Activated CD4-positive, alpha-beta T cell treated with anti-CD3 and anti-CD28 coated beads for 48 hours (primary cell): ENCODE results near the gene PAK2.
"Not testable (repeated sequence)": the region's sequence is repeated elsewhere in the genome, so short reads cannot be mapped to it uniquely, and the experiment has no call there.

Experiments
- DNase-seq: peaks from one replicate; pipeline ENCODE4 v3.0.0-alpha.2; 2020

PAK2 gene

DNA sequence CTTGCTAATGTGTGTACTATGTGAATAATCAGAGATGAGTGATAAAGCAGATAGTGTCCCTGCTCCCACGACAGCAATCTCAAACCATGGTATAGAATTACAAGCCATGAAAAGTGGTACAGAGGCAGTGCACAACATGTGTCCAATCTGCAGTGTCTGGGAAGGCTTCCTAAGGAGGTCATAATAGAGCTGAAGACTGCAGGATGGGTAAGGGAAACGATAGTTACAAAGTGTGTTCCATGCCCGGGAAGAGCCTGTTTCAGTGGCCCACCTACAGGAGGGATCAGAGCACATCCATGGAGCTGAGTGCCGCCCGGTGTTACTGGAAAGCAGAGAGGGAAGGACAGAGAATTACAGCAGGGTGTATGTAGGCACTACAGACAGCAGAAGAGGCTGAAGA lies 48.9 kb downstream of the PAK2 start:
- DNase-seq, result no peak

DNA sequence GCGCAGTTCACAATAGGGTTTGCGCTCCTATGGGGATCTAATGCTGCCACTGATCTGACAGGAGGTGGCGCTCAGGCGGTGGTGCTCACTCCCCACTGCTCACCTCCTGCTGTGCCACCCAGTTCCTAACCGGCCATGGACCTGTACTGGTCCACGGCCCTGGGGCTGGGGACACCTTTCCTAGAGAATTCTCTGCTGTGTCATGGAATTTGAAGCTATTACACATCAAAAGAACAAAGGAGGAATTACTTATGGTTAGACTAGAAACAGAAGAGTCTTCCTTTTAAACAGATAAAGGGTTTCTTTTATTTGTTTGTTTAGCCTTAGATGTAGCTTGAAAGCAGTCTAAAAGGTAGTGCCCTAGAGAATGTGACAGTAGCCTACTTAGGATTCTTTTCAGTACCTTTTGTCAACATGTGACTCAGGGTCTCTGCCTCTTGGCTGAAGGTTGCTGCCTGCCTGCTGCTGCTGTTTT lies 50.3 kb downstream of the PAK2 start:
- no peak for DNase-seq

DNA sequence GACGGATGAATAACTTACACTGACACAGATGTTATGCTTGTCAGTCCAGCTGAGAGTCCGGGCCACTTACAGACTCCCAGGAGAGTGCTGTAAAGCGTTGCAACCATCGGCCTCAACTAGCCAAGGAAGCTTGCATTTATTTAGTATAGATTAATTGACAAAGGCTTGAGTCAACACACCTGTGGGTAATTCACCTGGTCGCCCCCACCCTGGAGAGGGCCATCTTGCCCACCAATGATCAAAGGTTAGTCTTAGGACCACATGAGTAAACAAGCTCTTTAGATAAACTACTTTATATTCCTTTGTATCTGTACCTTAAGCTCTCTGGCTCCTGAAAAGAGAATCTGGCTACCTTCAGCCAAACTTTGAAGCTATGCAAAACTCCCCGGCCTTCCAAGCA lies 51.0 kb downstream of the PAK2 start:
- DNase-seq, result no peak

DNA sequence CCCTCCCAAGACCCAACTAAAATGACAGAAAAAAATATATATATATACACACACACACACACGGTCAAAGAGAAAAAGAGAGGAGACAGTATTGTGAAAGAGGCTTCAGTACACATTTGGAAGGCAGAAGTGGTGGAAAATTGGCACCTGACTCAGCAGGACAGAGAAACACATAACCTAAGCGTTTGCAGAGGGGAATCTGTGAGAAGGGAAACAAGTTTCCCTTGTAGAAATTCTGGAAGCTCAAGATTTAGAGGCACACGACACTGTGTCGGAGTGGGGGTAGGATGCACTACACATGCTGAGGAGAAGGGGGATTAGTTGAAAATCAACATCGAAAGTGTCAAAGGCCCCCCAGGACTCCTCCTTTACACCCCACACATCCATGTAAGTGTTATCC lies 53.1 kb downstream of the PAK2 start:
- DNase-seq, result no peak

DNA sequence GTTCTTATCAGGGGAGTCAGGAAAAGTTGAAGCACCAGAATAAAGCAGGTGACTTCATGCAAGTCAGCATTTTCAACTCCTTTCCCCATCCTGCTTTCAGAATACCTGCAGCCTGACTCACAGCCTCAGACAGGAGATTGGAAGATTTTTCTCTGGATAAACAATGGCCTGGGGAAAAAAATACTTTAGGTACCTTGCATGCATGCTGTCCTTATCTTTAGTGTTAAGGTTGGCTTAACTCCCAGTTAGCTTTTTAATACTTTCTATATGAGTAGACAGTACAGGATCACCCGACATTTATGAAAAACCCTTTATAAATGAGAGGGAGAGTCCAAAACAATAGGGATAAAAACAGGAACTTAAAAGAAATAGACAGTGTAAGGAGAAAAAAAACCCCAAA lies 53.6 kb downstream of the PAK2 start:
- no peak for DNase-seq

DNA sequence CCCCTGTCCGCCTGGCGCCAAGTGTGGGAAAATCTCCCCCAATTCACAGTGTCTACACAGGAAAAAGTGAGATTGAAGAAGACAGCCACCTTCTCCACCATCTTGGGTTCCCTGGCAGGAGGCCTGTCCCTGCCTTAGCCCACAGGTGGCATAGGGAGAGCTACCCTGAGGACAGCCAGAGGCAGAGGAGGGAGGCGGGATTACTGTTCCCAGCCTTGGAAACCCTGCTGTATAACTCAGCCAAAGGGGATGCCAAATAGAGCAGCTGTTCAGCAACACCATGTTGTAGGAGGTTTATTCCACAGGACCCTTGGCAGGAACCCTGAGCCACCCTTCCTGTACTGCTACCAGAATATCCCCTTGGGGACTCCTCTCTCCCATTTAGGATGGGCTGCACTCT lies 54.8 kb downstream of the PAK2 start:
- DNase-seq, result no peak

DNA sequence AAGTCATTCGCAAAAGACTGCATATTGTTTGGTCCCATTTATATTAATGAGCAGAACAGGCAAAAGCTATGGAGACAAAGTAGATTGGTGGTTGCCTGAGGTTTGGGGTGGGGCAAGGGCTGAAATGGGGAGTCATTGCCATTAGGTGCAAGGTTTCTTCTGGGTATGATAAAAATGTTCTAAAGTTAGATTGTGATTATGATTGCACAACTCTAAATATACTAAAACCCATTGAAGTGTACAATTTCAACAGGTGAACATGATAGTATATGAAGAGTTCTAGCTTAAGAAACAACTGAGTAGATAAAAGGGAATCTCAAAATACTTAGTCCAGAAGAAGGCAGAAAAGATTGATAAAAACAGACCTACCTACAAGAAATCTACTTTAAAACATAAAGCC lies 56.7 kb downstream of the PAK2 start:
- DNase-seq, result no peak

DNA sequence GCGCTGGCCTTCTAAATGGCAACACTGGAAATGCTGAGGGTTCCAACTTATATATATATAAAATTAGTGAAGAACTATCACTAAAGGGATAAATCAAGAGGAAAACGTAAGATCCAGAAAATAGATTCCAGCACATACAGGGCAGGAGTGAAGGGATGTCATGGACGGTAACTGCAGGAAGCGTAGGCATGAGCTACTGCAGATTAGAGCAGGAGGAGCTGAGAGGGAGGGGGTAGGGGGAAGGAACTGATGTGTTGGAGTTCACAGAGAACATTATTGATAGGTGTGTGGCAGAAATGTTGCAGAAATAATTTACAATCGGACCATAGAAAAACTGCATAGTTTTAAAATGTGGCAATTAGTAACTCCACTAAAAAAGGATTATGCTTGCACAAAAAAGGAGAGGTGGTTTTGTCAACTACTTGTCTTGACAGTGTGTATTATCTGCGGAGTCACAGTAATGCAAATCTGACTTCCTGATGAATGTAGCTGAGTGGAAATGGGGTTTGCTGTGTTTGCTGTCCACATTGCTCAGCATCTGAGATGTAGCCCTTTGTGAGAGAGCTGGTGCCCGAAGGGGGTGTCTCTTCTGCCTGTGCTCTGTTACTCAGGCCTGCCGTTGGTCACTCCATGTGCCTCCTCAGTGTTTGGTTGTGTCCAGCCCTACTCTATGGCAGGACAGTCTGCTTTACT lies 61.2 kb downstream of the PAK2 start:
- no peak for DNase-seq

DNA sequence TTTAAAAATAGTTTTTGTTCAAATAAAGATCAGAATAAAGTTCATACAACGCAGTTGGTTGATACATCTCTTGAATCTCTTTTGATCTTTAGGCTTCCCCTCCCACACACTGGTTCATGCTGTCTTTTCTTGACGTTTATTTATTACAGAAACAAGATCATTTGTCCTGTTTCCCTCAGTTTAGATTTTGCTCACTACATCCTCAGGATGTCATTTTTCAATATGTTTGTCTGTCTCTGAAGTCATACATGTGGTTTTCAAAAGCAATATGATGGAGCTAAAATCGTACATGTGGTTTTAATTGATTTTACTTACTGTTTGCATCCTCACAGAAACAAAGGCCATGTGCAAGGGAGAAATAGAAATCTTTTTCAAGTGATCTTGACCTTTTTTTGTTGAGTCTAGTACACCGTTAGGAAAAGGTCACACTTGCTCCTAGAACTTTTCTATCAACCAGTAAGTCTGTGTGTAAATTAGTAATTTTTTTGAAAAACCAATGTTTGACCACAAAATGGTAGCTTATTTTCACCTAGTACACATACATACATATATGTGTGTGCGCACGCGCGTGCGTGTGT lies 64.3 kb downstream of the PAK2 start:
- no peak for DNase-seq

DNA sequence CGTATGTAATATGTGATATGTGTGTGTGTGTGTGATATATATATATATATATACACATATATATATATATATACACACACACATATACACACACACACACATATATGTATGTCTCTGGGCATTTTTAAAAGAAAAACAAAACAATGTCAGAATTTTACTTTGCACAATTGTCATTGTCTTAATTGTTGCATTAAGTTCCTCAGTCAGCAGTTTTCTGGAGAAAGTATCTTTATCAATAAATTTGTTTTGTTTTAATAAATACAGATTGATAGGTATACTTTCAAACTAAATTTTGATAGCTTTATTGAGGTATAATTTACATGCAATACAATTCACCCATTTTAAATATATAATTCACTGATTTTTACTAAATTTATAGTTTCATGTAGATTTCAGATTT lies 65.1 kb downstream of the PAK2 start:
- DNase-seq, result no peak

DNA sequence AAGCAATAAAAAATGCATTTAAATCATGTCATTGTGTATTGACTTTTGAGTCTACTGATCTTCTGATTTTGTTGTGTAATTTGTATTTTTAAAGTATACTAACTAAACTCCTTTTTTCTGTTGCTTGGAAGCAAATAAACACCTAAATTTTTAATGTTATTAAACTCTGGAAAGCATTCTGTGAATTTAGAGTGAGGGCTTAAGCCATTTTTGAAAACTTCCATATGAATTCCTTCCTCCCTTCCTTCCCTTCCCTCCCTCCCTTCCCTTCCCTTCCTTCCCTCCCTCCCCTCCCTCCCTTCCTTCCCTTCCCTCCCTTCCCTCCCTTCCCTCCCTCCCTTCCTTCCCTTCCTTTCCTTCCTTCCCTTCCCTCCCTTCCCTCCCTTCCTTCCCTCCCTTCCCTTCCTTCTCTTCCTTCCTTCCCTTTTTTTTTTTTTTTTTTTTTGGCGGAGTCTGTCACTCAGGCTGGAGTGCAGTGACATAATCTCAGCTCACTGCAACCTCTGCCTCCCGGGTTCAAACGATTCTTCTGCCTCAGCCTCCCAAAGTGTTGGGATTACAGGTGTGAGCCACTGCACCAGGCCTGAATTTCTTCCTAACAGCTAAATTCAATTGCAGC lies 71.4 kb downstream of the PAK2 start:
- DNase-seq, result no peak

DNA sequence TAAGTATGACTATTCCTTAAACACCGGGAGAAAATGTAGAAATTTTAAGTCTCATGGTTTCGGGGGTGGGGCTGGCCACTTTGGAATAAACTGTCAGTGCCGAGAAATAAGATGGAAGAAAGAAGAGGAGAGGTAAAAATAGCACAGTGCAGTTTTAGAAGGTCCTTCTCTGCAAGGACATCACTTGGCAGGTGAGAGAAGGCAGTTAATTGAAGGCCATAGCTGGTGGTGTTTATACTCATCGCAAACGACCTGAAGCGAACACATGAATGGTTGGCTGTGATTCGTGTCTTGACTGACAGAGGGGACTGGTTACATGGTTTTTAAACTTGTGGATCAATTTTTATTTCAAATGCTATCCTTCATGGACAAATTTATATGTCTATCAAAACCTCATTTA lies 73.2 kb downstream of the PAK2 start:
- DNase-seq, result no peak

DNA sequence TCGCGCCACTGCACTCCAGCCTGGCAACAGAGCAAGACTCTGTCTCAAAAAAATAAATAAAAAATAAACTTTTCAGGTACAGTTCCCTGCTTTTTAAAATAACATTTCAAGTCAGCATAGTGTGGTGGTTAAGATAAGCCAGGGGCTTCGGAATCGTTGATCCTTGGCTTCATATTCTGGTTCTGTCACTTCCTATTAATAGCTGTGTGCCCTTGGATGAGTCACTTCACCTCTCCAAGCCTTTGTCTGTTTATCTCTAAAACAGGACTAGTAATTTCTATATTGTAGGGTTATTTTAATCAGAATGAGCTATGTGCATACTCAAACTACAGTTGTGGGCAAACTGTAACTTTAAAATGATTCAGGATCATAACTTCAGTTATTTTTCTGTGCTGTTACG lies 74.2 kb downstream of the PAK2 start:
- no peak for DNase-seq

DNA sequence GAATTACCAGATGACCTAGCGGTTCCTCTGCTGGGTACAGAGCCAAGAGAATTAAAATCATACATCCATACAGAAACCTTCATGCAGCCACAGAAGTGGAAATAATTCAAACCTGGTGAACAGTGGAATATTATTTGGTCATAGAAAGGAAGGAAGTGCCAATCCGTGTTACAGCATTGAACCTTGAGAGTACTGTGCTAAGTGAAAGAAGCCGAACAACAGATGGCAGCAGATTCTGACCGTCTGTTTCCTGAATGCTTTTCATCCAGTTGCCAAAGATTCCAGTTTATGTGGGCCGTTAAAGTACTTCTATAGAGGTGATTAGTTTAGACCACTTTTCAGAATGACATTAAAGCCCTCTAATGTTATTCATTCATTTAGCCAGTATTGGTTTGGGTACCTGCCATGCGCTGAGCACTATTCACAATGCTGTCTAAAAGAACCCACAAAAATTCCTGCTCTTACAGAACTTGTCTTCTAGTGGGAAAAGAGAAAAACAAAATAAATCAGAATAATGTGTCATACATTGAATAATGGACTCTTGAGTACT lies 82.2 kb downstream of the PAK2 start:
- no peak for DNase-seq

DNA sequence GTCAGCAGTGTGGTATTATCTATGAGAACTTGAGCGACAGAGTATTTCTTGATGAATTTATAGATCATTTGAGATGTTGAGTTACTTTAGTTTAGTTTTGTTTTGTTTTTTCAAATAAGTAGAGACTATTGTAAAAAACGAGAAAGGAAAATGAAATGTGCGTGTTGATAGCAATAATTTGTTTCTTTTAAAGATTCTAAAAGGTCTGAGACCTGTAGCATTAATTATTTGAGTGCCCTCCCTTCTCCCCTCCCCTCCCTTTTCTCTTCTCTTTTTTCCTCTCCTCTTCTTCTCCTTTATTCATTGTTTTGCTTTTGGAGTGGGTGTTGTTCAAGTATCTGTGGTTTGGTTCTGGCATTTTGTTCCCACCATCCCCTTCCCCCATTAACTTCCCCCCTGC lies 90.0 kb downstream of the PAK2 start:
- DNase-seq, result not testable (repeated sequence)

DNA sequence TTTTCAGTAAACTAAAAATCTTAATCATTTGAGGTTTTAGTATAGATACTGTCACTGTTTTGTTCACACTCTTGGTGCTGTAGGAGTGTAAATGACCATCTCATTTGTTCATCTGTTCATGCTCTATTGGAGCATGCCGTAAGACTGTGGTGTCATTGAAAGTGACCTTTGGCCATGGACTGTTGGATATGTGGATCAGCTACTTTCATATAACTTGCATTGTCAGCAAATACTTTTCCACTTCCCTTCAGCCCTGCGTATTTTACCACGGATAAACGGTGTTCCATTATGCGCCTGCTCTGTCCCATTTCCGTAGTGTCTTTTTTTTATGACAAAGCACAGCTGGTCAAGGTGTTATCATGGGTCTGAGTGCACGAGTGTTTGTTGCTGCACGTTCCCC lies 95.4 kb downstream of the PAK2 start:
- DNase-seq, result no peak

DNA sequence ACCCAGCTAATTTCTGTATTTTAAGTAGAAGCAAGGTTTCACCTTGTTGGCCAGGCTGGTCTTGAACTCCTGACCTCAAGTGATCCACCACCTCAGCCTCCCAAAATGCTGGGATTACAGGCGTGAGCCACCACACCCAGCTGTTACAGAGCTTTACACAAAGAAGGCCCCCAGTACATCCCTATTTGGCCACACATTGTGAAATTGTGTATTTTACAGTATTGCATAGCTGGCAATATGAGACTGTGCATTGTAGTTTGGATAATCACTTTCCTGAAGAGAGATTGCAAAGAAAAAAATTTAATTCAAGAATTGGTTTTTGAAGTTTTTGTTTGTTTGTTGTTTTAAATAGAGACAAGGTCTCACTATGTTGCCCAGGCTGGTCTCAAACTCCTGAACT lies 97.0 kb downstream of the PAK2 start:
- DNase-seq, result not testable (repeated sequence)

DNA sequence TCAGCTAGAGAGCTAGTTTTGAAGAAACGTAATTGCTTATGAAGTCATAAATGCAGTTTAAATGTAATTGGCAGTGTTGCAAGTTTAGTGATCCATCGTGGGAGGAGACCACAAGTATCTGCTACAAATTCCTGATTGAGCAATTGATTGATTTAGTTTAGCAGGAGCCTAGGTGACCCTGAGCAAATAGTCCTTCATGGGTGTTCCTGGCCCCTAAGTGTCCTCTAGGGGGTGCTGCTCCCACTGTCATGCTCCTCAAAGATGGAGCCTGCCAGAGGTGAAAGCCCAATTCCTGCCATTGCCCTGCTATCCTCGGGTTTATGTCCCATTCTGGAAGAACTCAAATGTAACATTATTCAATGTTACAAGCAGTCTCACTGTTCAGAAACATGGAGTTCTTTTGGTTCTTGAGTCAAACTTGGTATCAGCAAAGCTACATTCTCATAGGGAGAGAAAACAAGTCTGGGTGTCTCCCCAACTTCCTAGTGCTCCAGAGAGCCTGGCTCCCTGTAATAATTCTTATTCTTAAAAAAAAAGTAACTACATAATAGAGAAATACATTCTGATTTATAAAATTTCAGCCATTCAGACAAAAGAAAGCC lies 98.3 kb downstream of the PAK2 start:
- peak; percentile 83 for DNase-seq

DNA sequence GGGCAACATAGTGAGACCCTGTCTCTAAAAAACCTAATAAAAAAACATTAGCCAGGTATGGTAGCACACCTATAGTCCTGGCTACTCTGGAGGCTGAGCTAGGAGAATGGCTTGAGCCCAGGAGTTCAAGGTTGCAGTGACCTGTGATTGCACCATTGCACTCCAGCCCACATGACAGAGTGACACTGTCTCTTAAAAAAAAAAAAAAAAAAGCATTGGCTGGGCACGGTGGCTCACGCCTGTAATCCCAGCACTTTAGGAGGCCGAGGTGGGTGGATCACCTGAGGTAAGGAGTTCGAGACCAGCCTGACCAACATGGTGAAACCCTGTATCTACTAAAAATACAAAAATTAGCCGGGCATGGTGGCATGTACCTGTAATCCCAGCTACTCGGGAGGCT lies 99.7 kb downstream of the PAK2 start:
- not testable (repeated sequence) for DNase-seq

DNA sequence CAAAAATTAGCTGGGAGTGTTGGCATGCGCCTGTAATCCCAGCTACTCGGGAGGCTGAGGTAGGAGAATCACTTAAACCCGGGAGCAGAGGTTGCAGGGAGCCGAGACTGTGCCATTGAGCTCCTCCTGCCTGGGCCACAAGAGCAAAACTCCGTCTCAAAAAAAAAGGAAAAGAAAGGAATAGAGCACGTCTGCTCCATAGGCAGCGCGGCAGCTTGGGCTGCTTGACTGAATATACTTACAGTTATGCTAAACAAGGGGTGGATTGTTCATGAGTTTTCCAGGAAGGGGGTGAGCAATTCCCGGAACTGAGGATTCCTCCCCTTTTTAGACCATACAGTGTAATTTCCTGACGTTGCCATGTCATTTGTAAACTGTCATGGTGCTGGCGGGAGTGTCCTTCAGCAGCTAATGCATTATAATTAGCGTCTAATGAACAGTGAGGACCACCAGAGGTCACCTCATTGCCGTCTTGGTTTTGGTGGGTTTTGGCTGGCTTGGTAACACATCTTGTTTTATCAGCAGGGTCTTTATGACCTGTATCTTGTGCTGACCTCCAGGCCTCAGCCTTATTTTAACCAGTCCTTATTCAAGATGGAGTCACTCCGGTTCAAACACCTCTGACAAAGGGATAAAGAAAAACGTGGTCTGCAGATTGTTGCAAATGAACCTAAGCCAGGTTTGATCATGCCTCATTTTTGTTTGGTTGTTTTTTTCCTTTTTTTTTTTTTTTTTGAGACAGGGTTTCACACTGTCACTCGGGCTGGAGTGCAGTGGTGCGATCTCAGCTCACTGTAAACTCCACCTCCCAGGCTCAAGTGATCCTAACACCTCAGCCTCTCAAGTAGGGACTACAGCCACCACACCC lies 103.1 kb downstream of the PAK2 start:
- no peak for DNase-seq

DNA sequence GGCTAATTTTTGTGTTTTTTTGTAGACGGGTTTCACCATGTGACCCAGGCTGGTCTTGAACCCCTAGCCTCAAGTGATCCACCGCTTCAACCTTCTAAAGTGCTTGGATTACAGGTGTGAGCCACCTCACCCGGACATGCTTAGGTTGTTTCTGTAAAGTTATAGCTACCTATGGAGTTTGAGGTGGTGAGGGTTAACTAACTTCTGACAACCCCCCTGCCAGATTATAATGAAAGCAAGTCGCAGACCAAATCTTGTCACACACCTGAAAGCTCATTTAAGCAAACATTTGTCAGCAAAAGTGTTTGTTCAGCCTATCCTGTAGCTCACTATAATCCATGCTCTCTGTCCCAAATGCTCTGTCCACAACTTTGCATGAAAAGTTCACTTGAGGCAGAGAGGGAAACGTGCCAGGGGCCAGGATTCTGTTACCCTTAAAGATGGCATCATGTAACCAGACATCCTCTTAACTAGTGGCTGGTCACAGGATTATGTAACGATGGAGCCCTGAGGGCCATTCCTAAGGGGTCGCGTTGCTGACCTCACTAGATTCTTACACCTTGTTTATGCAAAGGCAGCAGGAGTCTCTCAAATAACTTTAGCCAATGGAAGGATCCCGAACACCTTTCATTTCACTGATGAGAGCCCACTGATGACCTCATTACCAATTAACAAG lies 103.9 kb downstream of the PAK2 start:
- no peak for DNase-seq
